GM12801 (cell line): ENCODE data around the gene HUS1.

Source experiments
- CTCF ChIP-seq: IDR thresholded peaks from one replicate; pipeline ENCODE4 v1.5.1; 2011; ENCODE audit warnings: control low read depth; ENCODE audit not compliant: insufficient read length; ENCODE audit errors: extremely low read depth

Gene HUS1

DNA sequence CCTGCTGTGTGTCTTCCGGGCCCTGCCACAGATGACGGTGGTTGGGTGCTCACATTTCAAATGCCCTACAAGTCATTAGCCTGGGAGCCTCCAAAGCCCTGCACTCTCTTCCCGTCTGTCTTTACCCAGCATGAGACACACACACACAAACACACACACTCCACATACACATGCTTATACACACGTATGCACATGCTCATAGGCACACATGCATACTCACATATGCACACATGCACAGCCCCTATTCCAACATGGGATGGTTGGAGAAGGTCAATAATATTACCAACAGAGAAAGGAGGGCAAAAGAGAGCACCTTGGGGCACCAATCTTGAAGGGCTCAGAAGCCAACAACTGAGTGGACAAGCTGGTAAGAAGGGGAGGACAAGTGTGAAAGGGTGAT lies 30.5 kb upstream of the HUS1 start:
- TF ChIP-seq CTCF, result no peak

DNA sequence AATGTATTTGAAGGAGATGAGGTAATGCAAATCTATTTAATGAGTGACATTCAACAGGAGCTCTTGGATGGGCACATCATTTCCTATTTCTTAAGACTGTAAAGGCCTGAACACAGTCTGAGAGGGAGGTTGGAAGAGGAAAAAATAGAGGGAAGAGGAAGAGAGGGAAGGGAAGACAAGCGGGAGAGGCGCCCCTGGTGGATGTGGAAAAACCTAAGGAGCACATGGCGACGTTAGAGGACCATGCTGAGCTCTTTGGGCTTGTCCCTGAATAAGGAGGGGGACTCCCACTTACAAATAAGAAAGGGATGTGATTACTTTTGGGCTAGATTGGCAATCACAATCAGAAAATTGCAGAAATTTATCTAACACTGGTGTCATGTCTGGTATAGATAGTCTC lies 29.8 kb upstream of the HUS1 start:
- no peak for TF ChIP-seq CTCF

DNA sequence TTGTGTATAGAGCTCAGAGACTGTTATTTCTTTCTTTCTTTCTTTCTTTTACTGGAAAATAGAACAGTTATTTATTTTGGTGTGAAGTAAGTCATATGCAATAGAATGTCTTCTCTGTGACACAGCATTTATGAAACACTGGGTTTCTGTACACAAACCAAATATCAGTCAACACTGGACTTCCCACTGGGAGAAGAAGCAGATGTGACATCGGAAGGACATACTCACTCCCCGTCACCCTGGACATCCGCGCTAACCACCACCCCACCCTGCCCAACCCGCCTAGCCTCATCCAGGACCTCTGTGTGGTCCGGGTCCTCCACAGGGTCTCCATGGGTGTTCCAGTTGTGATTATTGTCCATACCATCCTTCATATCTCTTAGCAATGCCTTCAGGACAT lies 27.5 kb upstream of the HUS1 start:
- TF ChIP-seq CTCF, result no peak

- TF ChIP-seq CTCF, result no peak
Observed at GRCh38 chr7:48004638-48005037, 25.2 kb upstream of the HUS1 start.

GRCh38 chr7:48004032-48004431 lies 24.6 kb upstream of the HUS1 start:
- no peak for TF ChIP-seq CTCF

GRCh38 chr7:47999413-47999812 lies 20.0 kb upstream of the HUS1 start:
- TF ChIP-seq CTCF, result no peak

DNA sequence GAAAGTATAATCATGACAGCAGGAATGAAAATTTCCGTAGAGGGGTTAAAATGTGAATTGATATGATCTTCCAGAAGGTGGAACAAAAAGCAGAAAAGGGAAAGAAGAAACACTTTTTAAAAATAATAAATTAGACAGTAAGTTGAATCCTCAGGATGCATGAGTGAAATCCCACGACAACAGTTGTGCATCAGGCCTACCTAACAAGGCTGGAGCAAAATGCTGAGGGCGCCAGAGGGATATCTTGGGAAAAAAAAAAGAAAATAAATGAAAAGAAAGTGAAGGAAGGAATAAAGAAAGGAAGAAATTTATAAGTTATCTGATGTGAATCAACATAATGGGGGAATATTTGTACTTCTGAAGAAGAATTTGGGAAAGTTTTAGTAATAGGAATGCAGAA lies 13.0 kb upstream of the HUS1 start:
- no peak for TF ChIP-seq CTCF

DNA sequence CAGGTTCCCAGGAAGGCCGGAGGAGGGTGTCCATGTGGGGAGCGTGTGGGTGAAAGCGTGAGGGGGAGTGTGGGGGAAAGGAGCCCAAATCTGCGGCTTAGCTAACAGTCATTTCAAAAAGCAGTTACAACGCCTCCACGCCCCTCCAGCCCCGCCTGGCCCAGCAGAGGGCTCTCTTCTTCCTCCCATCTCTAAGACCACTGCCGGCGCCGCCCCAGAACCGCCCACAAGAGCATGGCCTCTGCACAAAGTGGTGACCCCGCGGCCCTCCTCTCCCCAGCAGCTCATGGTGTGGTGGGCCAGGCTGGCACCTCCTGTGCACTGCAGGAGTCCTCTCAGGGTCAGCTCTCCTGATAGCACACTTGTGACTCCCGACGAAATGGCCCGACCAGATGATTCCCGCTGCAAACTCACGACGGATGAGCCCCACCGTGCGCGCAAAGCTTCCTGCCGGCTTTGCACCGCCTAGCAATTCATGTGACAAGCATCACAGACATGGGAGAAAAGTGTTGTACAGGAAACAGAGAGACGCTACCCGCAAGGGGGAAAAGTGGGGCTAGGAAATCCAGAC lies 12.4 kb upstream of the HUS1 start:
- TF ChIP-seq CTCF, result no peak
